COLO668 (cell line): ENCODE measurements around the gene PRKD1.
"Not testable (repeated sequence)": the region's sequence is repeated elsewhere in the genome, so short reads cannot be mapped to it uniquely, and the experiment has no call there.

ENCODE experiments used
- DNase-seq: peaks from one replicate; lab custom pipeline; 2025; ENCODE audit not compliant: unreplicated experiment; lab: John Stamatoyannopoulos, UW

The PRKD1 gene

DNA sequence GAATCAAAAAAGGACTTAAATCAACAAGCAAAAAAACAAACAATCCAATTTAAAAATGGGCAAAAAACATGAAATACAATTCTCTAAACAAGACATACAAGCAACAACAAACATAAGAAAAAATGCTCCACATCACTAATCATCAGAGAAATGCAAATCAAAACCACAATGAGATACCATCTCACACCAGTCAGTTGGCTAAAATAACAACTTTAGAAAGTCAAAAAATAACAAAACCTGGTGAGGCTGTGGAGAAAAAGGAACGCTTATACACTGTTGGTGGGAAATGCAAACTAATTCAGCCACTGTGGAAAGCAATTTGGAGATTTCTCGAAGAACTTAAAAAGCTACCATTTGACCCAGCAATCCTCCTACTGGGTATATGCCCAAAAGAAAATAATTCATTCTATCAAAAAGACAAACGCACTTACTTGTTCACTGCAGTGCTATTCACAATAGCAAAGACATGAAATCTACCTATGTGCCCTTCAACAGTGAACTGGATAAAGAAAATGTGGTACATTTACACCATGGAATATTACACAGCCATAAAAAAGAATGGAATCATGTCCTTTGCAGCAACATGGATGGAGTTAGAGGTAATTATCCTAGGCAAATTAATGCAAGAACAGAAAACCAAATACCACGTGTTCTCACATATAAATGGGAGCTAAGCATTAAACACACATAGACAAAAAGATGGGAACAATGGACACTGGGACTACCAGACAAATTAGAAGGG, 26.9 kb downstream of the PRKD1 start:
- no peak for DNase-seq

DNA sequence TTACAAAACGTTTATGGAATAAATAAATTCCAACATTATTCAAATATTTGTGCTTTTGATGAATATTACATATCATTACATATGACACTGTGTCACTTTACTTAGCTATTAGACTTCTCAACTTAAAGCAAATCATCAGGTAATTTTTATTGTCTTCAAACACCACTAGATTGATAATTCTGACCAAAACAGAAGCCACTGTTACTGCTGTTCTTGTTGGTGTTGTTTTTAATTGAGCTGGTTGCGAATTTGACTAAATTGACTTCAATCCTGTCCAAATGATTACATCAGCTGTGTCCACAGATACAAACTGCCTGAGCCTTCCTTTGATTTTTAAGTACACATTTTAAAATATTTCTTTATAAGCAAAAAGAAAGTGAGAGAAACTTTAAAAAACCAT, 29.2 kb downstream of the PRKD1 start:
- DNase-seq = no peak

DNA sequence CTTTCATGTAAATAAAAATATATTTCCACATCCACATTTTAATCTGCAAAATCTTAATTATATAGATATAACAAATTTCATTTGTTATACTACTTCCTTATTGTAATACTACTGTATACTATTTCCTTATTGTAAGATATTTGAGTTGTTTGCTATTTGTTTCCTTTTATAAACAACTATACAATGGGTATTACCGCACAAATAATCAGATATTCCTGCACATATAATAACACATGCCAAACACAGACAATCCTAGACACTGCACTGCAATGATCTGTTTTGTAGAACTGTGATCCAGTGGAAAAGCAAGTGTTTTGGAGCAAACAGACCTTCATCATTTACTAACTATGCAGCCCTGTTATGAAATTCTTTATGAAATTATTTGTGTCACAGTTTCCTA, 30.5 kb downstream of the PRKD1 start:
- DNase-seq = no peak

DNA sequence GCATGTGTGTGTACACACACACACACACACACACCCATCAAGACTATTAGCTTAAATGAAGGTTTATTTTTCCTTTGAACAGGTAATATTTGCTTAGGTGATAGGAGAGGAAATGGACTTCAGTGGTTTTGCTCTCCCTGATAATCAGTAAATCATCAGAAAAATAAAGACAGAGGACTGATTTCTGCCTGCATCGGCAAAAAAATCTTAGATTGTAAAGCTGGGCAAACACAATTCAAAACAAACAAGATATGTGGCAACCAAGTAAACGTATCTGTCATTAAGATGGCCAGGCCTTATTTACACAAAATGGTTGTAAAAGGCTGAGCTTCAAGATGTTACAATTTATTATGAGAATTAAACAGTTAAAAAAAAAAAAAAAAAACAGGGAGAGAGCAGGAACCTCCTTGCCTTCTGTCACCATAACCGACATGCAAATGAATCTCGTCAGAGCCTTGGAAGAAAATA, 31.3 kb downstream of the PRKD1 start:
- no peak for DNase-seq

DNA sequence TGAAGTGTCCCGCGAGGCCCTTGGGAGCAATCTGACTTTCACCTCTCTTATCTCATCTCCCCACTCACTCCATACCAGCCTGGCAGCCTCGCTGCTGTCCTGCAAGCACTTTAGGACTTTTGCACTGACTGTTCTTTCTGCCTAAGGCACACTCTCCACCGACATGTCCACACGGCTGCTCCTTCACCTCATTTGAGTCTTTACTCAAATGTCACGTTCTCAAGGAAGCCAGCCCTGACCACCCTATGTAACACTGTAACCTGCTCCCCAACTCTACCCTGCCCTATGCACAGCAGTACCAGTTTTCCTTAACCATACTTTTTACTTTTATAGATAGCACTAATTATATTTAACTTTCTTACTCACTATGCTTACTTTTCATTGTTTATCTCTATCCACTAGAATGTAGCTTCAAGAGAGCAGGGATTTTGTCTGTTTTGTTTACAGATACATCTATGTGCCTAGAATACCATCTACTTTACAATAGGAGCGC, 32.0 kb downstream of the PRKD1 start:
- no peak for DNase-seq

DNA sequence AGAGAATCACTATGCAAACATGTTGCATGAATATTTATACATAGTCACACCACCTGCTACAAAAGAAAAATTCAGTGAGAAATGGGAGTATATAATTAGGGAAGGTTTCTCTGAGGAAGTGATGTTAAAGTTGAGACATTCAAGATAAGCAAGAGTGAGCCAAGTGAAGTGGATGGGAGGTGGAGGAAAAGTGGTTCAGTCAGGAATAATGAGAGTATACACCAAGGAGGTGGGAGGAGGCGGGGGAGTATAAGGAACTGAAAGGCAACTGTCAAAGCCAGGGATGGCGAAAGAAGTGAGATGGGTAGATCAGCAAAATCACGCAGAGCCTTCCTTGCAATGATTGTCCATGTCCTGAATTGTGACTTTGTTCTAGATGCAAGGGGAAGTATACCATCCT, 33.7 kb downstream of the PRKD1 start:
- no peak for DNase-seq

DNA sequence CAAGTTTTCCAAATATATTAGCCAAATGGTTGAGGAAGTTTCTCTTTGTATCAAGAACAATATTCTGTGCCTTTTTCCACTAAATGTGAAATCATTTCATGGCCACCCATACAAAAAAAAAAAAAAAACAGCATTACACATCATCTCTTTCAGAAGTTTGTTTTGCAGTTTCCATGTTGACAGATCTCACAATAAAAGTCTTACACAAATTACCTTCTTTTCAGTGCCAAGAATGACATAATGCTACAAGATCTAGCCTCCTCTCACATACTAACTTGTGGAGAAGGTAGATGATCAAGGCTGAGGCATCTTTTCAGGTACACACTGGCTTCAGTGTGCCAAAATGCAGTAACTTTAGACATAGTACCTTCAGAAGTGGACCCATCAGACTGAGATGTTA, 35.3 kb downstream of the PRKD1 start:
- DNase-seq = no peak

DNA sequence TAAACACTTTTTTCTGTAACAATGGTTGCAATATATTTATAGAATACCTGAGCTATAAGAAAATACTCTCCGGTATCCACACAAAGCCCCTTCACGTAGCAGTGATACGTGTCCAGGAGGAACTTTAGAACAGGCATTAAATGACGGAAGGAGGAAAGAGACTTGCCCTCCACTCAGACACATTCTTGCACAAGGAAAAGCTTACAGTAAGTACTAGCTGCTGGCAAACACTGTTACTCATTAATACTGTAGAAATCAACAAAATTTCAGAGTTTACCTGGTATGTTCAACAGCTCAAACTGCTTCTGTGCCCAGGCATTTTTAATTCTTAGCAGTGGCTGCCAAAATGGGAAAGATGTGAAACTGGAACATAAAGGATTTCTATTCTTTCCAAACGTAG, 41.7 kb downstream of the PRKD1 start:
- no peak for DNase-seq

DNA sequence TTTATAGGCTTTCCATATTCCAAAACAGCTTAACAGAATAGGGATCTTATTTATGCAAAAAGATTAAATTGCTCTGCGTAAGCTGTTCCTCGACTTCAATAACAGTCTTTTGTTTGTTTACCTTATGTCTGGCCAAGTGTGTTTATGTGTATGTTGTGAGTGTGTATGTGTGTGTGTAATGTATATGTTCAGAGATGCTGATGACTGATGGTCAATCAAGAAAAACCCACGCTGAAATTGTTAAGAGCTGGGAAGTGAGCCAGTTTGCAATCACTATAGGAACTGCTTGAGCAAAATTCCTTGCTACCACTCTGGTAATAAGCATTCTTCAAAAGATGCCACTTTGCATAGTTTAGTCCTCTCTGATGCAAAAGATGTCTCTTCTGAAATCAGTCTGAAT, 59.6 kb downstream of the PRKD1 start:
- DNase-seq = no peak

DNA sequence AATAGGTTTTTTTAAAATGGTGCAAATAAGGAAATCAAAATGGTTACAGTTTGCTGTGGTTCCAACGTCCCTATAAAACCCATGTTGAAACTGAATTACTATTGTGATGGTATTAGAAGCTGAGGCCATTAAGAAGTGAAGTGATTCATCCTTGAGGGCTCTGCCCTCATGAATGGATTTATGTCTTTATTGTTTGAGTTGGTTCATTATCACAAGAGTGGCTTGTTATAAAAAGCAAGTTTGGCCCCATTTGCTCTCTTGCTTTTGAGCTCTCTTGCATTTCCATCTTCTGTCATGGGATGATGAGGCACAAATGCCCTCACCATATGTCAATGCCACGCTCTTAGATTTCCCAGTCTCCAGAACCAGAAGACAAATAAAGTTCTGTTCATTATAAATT, 62.3 kb downstream of the PRKD1 start:
- no peak for DNase-seq

DNA sequence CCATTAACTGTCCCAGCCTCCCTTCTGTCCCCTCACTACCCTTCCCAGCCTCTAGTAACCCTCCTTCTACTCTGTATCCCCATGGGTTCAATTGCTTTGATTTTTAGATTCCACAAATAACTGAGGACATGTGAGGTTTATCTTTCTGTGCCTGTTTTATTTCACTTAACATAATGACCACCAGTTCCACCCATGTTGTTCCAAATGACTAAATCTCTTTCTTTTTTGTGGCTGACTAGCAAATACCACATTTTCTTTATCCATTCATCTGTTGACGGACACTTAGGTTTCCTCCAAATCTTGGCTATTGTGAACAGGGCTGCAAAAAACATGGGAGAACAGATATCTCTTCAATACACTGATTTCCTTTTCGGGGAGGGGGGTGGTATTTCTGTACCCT, 65.7 kb downstream of the PRKD1 start:
- DNase-seq = no peak

DNA sequence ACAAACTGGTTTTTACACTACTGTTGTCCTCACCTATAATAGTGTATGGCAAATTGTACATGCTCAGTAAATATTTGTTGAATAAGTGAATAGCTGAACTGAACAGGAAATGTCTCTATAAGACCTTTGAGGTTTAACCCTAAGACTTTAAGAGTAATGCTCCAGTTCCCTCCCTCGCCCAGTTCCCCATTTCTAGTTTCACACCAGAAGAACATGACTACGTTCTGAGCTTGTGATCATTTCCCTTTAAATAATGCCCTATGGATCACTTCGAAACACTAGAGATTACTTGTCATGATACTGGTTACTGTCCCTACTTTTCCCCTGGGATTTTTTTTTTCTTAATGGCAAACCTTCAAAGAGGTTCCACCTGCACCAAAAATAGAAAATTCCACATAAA, 69.3 kb downstream of the PRKD1 start:
- no peak for DNase-seq

DNA sequence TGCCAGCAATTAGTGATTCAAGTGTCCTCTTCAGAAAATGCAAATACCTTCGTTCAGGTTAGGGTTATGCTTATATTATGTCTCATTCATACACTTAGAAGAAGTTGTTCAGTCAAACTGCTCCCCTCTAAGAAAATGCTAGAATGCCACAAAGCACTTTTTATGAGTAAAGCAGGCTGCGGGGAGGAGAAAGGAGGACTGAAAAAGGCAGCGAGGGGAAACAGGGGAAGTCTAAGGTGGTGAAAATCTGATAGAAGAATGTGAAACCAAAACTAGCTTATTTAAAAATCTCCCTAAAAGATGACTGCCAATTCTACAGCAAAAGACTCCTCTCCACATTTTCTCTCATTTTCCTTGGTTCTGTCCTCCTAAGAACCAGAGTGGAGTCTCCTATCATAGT, 70.1 kb downstream of the PRKD1 start:
- no peak for DNase-seq

DNA sequence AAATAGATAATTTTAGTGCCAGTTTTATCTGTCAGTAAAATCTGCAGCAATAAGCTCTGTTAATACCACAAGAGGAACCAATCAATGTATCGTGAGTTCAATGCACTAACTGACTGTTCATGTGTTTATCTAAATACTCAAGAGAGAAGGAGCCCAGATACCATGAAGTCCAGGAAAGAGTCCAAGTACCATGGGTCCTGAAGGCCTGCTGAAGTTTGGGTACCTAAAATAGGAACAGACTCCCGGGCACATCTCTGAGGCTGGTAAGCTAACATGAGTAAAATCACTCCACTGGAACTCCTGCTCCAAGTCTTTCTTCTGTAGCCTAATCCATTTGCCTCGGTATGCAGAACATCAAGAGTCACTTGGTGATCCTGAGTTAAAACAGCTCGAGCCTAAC, 71.1 kb downstream of the PRKD1 start:
- no peak for DNase-seq

DNA sequence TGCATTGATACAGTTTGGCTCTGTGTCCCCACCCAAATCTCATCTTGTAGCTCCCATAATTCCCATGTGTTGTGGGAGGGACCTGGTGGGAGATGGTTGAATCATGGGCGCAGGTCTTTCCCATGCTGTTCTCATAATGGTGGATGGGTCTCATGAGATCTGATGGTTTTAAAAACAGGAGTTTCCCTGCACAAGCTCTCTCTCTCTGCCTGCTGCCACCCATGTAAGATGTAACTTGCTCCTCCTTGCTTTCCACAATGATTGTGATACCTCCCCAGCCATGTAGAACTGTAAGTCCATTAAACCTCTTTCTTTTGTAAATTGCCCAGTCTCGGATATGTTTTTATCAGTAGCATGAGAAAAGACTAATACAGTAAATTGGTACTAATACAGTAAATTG, 74.0 kb downstream of the PRKD1 start:
- DNase-seq = not testable (repeated sequence)

DNA sequence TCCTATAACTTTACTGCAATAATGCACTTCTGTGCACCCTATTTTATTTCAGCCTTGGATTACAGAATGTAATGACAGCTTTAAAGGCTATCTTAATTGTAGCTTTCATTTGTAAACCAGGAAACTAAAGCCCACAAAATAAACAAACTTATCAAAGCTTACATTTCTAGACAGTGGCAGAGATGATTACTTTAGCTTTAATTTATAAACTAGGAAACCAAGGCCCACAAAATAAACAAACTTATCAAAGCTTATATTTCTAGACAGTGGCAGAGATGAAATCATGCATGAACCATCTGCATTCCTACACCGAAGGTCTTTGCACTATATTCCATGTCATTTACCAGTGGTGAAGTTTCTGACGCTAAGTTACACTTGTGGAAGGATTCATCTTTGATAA, 74.4 kb downstream of the PRKD1 start:
- no peak for DNase-seq

DNA sequence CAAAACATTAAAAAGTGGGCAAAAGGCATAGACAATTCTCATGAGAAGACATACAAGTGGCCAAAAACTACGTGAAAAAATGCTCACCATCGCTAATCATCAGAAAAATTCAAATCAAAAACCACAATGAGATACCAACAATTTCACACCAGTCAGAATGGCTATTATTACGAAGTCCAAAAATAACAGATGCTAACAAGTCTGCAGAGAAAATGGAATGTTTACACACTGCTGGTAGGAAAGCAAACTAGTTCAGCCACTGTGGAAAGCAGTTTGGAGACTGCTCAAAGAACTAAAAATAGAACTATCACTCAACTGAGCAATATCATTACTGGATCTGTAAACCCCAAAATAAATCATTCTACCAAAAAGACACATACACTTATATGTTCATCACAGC, 76.2 kb downstream of the PRKD1 start:
- no peak for DNase-seq

DNA sequence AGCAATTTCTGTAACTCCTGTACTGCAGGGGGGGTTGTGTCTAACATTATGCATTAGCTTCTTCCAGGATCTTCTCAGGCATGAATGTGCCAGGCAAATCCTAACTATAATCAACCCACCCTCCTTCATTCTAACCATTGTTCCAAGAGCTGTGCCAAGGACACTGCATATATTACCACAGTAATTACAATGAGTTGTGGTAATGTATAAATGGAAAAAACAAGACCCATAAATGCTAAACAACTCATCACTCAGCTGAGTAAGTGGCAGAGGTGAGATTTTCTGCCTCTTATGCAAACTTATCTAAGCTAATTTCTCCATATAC, 80.6 kb downstream of the PRKD1 start:
- no peak for DNase-seq

DNA sequence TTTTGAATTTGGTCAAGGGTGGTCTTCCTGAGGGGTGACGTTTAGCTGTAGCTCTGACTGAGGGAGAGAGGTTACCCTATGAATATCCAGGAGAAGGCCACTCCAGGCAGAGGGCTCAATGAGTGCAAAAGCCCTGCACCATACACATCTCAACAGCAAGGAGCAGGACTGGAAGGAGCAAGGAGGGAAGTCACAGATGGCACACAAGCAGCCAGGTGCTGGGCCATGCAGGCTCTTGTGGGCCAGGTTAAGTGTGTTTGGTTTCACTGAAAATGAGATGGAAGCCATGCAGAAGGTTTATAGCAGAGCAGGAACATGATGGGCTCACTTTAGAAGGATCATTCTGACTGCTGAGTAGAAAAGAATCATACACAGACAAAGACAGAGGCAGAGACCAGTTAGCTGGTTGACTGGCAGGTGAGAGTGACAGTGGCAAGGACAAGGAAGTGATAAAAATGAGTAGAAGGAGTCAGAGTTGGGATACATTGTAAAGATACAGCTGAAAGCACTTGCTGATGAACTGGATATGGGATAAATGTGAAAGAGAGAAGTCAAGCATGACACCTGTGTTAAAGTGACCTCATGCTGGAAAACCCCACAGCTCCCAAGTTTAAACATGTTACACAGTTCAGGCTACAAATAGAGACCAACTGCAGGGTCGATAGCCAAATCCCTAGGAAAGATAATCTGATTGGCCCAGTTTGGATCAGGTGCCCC, 81.2 kb downstream of the PRKD1 start:
- DNase-seq = peak; percentile 7

DNA sequence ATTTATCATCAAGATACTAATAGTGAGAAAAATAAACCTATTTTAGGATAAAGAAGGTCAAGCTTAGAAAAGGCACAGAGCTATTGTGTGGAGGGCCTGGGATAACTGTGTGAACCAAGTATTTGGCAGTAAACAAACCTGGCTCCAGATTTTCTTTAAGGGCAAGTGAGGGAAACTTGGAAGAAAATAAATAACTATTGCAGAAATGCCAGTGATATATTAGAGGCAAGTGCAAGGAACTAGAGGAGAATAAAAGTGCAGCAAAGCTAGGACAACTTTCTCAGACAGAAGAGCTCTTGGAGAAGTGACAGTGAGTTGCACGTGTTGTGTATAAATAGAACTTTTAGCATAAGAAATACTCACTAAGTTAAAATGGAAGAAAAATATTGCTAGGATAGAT, 83.7 kb downstream of the PRKD1 start:
- DNase-seq = no peak

DNA sequence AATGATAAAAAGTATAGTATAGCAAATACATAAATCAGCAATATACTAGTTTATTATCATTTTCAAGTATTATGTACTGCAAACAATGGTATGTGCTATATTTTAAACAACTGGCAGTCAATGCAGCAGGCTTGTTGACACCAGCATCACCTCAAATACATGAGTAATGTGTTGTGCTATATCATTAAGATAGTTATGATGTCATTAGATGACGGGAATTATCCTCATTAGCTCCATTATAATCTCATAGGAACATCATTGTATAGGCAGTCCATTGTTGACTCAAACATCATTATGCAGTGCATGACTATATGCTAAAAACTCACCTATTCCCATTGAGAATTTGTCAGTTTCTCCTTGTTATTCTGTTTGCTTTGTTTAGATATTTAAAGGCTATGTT, 85.4 kb downstream of the PRKD1 start:
- DNase-seq = no peak

DNA sequence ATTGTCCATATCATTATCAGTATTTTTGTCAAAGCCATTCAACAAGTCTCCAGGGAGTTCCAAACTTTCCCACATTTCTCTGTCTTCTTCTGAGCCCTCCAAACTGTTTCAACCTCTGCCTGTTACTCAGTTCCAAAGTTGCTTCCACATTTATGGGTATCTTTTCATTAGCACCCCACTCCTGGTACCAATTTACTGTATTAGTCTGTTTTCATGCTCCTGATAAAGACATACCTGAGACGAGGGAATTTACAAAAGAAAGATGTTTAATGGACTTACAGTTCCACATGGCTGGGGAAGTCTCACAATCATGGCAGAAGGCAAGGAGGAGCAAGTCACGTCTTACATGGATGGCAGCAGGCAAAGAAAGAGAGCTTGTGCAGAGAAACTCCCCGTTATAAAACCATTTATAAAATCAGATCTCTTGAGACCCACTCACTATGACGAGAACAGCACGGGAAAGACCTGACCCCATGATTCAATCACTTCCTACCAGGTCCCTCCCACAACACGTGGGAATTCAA, 87.2 kb downstream of the PRKD1 start:
- DNase-seq = not testable (repeated sequence)
